Activated T-helper 9 cell treated with anti-CD3 and anti-CD28 coated beads, Interleukin-2, amount 50 U/mL, for 16 hours (primary cell): ENCODE data around the gene TTC32.

Experiments used
- DNase-seq: peaks from one replicate; pipeline ENCODE4 v3.0.0-alpha.2; 2020; ENCODE audit warnings: low read depth

The TTC32 gene

GRCh38 chr2:19850056-19851050, 51.4 kb downstream of the TTC32 start:
- DNase-seq = no peak

GRCh38 chr2:19848952-19849351, 52.8 kb downstream of the TTC32 start:
- no peak for DNase-seq

GRCh38 chr2:19848029-19848750, 53.6 kb downstream of the TTC32 start:
- DNase-seq = no peak

GRCh38 chr2:19847486-19847885, 54.3 kb downstream of the TTC32 start:
- no peak for DNase-seq
